Limb (tissue), 2 donors: ENCODE results near the gene SIGLEC7.

ENCODE experiments used
- DNase-seq, 2 donors: peaks; one replicate each; pipeline ENCODE4 v3.0.0-alpha.2; 2016; ENCODE audit errors: extremely low spot score in 2 of 2

SIGLEC7 gene

DNA sequence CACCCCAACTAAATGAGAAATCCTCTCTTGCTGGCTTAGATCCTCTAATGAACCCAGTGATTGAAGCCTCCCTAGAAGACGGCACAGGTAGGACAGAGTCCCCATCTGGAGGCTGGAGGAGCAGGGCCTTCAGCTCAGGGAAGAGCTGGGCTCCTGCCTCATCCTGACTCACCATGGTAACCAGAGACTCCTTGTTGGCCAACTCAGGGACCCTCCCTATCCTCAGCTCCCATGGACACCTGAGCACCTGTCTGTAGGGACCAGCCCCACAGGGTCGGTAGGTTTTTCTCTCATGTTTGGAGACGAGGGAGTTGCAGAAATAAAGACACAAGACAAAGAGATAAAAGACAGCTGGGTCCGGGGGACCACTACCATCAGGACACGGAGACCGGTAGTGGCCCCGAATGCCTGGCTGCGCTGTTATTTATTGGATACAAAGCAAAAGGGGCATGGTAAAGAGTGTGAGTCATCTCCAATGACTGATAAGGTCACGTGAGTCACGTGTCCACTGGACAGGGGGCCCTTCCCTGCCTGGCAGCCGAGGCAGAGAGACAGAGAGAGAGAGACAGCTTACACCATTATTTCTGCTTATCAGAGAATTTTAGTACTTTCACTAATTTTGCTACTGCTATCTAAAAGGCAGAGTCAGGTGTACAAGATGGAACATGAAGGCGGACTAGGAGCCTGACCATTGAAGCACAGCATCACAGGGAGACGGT lies 26.6 kb downstream of the SIGLEC7 start:
- no peak for DNase-seq

DNA sequence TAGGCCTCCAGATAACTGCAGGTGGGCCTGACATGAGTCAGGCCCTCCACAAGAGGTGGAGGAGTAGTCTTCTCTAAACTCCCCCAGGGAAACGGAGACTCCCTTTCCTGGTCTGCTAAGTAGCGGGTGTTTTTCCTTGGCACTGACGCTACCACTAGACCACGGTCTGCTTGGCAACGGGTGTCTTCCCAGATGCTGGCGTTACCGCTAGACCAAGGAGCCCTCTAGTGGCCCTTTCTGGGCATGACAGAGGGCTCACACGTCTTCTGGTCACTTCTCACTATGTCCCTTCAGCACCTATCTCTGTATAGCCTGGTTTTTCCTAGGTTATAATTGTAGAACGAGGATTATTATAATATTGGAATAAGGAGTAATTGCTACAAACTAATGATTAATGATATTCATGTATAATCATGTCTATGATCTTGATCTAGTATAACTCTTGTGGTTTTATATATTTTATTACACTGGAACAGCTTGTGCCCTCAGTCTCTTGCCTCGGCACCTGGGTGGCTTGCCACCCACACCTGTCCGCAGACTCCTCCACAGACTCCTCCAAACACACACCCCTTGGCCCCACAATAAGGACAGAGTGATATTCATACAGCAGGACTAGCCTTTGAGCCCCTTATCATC lies 27.3 kb downstream of the SIGLEC7 start:
- peak; percentile 42 to 70 for DNase-seq

DNA sequence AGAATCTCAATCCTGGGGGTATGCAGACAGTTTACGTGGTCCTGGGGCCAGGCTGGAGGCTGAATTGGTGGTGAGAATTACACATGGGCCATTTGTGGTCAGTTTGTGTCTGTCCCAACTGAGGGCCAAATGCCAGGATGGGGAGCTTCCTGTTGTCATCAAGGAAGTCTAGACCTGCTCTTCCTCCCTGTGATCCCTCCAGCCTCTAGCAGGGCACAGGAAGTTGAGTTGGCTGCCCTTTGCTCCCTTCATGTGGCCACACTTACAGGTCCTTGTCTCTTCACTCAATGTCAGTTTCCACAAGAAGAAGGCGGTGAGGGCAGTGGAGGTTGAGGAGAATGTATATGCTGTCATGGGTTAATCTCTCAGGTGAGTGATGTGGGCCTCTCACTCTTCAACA lies 30.1 kb downstream of the SIGLEC7 start:
- no peak for DNase-seq

DNA sequence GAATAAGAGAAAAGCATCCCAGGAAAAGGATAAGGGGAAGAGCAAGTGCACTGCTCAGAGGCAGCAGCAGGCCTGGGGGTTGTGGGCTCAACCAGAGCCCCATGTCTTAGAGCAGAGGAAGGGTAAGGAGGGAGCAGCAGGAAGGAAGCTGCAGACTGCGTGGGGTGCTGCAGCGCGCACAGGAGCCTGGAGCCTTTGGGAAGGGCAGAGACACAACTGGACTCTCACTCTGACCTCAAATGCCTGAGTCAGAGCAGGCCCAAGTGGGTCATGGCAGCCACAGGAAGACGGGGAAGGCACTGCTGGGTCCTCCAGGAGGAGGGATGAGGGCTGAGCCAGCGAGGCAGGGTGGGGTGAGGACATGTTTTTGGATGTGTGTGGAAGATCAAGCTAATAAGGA lies 31.6 kb downstream of the SIGLEC7 start:
- no peak for DNase-seq

DNA sequence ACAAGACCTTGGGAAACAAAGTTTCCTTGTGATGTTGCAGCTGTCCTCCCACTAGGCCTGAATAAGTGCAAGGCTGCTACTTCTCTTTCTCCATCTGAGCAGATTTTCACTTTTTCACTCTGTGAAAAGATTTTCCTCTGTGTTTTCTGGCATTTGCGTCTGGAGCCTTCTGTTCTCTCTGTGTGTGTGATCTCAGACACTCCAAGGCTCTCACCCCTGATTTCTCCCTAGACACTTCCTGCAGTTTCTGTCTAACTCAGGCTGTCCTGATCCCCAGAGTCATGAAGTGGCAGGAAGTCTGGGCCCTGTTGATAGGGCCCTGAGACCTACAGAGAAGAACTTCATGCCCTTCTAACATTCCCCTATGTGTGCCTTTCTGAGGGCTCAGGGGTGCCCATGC lies 37.2 kb downstream of the SIGLEC7 start:
- DNase-seq: no peak

DNA sequence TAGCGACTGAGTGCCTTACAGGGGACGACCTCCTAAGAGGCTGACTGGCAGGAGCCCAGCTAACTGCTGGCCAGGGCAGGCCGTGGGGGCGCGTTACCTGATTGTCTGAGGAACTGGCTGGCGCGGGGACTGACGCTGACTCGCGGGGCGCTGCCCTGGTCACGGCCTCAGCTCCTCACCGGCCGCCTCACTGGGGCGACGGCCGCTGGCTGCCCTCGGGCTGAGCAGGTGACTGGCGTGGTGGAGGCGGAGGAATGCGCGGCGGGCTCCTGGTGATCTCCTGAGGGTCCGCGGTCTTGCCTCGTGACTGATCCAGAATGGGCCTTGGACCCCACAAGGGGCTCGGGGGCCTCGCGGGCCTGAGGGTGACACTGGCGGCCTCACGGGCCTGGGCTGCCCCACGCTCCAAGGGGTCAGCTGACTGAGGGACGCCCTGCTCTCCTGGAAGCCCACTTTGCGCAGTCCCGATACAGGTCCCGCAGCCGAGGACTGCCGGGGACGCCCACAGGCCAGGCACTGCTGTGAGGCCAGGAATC lies 39.3 kb downstream of the SIGLEC7 start:
- DNase-seq: no peak

DNA sequence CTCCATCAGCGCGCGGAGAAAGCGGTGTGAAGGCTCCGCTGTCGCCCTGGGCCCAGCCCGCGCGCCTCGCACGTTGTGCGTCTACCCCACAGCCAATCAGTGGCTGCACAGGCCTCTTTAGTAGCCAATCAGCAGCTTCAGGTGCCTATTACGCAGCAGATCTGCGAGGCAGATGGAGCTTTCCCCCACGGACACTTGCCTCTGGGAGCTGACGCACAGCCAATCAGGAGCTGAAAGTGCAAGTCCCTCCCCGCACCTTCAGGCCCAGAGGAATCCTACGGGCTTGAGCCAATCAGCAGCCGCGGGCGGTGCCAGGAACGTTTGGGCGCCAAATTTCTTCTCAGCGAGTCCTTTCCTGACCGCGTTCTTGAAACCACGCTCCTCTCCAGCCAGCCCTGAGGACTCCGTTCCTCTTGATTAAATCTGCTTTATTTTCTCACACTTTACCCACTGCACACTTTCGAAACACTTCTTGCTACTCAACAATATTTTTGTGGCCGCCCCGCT lies 39.9 kb downstream of the SIGLEC7 start:
- no peak for DNase-seq

DNA sequence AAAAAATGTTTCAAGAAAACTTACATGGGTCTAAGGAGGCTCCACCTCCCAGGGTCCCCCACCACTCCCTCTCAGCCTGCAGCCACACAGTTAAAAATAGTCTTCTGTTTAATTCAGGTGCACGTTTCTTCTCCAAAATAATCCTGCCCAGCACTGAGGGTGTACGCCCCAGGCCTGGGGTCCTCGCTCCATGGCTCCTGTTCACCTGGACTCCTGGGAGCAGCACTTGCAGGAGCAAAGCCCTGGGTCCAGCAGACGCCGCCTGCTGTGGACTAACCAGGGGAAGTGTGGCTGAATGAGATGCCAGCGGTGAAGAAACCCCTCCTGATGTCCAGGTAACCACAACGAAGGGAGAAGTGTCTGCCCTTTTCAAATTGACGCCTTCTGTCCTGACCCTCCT lies 41.5 kb downstream of the SIGLEC7 start:
- DNase-seq: no peak

DNA sequence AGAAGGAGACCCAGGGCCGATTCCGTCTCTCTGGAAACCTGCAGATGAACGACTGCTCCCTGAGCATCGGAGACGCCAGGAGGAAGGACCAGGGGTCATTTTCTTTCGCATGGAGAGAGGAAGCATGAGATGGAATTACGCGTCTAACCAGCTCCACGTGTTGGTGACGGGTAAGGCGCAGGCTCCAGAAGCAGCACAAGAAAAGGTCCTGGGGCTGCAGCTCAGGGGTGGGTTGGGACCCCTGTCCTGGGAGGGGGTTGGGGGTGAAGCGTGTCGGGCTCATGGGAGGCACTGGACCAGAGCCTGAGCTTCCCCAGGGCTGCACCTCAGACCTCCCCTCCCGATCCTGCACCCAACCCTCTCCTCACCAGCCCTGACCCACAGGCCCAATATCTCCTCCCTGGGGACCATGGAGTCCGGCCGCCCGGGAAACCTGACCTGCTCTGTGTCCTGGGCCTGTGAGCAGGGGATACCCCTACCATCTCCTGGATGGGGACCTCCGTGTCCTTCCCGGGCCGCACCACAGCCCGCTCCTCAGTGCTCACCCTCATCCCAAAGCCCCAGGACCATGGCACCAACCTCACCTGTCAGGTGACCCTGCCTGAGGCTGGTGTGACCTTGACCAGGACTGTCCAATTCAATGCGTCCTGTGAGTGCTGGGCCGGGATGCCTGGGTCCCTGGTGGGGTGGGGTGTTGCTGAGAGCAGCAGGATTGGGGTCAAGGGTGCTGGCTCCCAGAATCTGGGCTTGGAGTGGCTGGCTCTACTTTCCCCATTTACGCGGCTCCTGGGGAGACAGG lies 43.2 kb downstream of the SIGLEC7 start:
- DNase-seq: no peak

DNA sequence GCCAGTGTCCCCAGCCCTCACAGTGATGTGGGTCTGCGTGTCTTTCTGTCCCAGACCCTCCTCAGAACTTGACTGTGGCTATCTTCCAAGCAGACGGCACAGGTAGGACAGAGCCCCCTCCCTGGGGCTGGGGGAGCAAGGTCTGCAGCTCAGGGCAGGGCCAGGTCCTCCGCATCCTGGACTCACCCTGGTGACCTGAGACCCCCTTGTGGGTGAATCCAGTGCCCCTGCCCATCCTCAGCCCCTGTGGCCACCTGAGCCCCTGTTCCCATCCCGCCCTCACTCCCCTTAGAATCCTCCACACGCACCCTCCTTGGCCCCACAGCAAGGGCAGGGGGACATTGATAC lies 43.7 kb downstream of the SIGLEC7 start:
- no peak for DNase-seq

DNA sequence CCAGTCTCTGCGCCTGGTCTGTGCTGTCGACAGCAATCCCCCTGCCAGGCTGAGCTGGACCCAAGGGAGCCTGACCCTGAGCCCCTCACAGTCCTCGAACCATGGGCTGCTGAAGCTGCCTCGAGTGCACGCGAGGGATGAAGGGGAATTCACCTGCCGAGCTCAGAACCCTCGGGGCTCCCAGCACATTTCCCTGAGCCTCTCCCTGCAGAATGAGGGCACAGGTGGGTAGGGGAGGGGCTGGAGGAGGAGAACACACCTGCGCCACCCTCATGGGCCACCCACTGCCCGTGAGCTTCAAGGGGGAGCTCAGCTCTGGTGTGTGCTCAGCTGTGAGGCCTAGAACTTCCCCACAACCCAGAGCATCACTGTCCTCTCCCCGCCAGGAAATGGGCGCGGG lies 44.2 kb downstream of the SIGLEC7 start:
- no peak for DNase-seq

DNA sequence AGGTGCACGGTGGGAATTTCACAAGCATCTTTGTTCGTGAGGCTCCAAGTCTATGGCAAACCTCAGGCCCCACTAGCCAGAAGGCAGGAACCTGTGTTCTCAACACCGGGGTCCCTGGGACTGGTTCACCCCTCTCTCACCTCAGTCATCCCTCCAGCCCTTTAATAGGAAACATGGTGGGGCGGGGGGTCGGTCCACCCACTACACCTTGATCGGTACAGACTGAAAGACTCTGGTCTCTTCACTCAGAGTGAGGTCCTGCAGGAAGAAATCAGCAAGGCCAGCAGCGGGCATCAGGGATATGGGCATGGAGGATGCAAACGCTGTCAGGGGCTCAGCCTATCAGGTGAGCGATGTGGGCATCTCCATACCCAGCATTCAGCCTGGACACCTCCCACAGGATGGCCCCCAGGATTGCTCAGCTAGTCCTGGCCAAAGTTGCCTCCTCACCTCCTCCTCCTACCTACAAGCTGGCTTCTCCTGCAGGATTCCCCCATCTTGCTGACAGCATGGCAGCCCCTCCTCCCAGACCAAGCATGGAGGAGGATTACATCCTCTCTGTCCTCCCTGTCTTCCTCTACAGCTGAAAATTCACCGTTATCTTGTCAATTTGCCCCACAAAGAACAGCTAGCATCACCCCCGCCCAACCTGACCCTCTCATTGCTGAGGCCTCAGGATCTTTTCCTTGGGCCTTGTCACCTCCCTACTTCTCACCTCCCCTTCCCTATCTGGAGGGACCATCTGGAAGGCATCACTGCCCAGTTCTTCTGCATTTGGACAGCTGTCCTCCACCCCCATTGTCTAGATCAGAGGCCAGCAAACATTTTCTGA lies 45.5 kb downstream of the SIGLEC7 start:
- DNase-seq: no peak

DNA sequence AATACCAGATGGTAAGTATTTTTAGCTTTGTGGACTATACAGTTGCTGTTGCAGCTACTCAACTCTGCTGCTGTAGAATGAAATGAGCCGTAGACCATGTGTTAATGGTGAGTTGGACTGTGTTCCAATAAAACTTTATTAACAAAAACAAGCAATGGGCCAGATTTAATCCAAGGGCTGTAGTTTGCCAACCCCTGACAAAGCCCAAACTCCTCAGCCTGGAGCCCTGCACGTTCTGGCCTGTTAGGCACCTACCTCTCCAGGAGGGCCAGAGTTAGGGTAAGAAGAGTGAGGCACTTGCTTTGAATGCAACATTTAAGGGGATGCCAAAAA lies 46.1 kb downstream of the SIGLEC7 start:
- DNase-seq: no peak

DNA sequence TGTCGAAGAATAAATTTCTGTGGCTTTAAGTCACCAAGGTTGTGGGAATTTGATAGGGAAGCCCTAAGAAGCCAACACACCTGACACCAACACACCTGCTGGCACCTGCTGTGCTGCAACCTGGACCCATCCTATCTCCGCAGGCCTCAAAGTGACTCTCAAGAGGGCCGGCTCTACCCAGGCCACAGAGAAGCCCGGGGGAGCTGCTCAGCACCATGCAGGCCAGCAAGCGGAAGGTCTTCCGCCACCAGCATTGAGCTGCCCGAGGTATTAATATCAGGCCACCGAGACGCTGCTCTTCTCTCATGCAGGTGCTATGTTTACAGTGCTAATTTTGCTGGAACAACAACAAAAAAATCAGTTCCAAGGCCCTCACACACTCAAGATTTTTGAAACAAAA lies 50.6 kb downstream of the SIGLEC7 start:
- no peak for DNase-seq

DNA sequence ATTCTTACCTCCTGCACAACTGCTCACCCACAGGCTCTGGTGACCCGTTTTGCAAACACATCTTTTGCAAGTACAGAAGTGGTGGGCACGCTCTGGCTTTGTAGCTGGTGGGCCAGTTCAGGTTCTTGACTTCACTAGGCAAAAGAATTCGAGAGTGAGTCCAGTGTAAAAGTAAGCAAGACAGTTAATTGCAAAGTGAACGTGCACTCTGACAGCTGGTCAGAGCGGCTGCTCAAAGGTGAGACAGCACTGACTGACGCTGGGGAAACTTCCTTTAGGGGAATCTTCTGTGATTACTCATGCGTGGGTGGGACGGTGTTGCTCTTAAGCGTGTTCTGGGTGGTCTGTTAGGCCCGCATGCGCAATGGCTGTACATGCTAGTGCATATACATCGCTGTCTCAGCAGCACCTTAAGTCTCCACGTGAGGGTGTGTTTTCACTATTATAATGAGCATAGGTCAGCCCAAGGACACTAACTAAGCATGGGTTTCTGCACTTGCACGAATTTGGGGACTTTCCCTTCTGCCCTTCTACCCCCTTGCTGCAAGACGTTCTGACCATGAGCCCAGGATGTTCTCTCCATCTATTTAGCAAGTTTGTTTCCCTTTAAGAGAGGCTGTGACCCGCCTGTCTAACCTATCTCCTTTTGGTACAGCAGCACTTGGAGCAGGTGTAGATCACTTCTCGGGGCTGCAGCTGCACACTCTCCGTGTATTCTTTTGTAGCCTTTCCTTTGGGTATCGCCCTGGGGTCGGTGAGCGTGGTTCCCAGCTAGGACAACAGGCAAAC lies 52.6 kb downstream of the SIGLEC7 start:
- no peak for DNase-seq

DNA sequence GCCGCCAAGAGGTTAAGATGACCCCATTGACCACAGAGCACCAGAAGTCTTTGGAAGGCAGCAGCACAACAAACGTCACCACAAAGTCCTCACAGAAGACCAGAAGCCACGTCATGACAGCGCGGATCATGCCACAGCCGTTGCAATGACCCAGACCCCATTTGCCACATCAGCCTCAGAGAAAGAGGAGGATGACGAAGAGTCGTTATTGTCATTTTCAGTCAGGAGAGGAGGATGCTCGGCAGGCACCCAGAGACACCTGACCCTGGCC lies 53.1 kb downstream of the SIGLEC7 start:
- DNase-seq: no peak

DNA sequence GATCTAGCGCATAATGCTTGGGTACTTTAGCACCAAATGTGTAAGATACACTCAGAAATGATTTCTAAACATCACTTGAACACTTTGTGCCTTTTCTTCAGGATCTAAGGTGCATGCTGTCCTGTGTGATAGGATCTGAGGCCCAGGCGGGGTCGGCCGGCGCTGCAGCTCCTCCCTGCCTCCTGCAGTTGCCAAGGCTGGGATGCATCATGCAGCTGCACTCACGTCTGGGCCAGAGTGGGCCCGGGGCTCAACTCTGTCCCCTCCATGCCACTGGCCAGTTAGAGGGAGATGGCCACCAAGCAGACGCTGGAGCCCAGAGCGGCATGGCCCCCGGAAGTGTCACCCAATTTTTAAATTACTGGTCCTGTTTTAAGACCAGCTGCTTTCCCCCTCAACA lies 53.5 kb downstream of the SIGLEC7 start:
- no peak for DNase-seq

DNA sequence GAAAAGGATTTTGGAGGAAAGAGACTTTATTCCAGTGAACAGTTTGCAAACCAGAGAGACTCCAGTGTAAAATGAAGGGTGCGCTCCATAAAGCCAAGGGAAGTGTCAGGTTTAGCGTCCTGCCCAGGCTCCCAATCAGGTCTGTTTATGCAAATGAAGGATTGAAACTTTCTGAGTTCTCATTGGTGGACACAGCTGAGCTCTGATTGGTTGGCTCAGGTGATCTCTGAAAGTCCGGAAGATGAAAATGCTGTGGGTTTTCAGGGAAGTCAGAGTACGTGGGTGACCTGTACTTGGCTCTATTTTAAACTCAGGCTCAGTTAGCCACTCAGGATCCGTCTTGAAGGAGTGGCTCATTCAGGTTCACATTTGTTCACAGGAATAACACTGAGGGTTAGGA lies 54.1 kb downstream of the SIGLEC7 start:
- no peak for DNase-seq

DNA sequence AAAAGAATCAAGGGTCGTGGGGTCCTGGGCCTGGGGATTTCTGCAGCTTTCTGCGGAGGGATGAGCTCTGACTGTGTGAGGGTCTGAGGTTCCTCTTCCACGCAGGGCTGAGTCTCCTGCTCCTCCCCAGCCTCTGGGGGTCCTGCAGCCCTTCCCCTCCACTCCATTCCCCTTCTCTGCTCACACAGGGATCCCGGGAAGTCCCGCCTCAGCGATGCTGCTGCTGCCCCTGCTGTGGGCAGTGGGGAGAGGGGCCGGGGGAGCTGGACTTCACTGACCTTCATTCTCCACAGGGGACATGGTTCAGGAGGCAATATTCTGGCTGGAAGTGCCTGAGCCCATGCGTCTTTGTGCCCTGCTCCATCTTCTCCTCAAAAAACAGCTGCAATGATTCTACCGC lies 56.5 kb downstream of the SIGLEC7 start:
- no peak for DNase-seq

DNA sequence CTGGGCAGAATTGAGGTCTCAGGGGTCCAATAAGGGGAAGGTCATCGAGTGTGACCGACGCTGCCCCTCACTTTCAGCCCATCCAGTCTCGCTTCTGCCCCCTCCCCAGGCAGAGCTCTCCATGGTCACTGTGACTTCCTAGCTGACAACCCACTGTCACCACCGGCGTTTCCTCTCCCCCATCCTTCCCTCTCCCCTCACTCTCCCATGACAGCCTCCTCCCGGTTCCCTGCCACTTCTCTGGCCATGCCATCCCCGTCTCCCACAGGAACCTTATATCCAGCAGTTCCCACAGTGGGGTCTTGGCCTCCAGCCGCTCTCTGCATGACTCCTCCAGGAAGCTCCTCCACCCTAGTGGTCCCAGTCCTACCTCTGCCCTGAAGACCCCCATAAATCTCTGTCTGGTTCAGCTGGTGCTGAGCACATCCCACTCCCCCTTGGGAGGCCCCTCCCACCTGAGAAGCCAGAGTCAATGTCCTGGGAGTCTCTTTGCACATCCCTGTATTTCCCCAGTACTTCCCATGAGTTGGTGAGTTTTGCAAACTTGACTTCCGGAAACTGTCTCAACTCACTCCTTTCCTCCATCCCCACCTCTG lies 58.1 kb downstream of the SIGLEC7 start:
- no peak for DNase-seq

DNA sequence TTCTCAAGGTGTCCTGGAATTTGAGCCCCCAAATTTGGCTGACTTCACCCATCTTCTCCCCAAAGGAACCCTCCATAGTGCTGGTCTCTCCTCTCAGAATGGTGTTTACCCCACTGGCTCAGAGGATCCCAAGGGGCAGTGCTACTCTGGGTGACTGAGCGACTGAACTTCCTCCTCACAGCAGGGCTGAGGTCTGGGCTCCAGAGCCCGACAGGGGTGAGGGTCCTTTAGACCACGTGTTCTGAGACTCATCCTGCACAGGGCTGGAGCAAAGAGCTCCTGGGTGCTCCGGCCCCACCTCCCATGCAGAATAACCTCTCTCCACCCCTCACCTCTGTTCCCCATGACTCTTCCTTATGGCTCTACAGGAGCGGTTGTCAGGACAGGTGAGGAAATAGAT lies 59.6 kb downstream of the SIGLEC7 start:
- no peak for DNase-seq
